WTC11 (cell line): Measurements from ENCODE around the gene UGT1A9. TPM values are rescaled to one million over a fixed set of nuclear protein-coding genes. Genes with fewer than 3 reads are reported as not detected.

ENCODE experiments used
- ATAC-seq: fragments of 200-7000 bp; cut with Tn5 transposase; 2 replicates; pipeline ENCODE4 v1.10.0; 2021; ENCODE audit warnings: mild to moderate bottlenecking, moderate library complexity
- CTCF ChIA-PET: fragments of 300-600 bp; sonication (Branson Sonifier 250); formaldehyde crosslinking; loops from one replicate; lab custom pipeline; 2021; ENCODE audit warnings: antibody characterized with exemption; lab: Charles Lee
- POLR2A ChIA-PET: fragments of 350-600 bp; sonication (Branson Sonifier 250); formaldehyde crosslinking; loops from one replicate; lab custom pipeline; 2021; ENCODE audit warnings: antibody characterized with exemption; lab: Charles Lee
- DNase-seq: peaks from one replicate; pipeline ENCODE4 v3.0.0; 2021; ENCODE audit warnings: low spot score
- H3K27ac Mint-ChIP-seq: 2 replicates; pipeline ENCODE4 v1.8.0; 2021; ENCODE audit warnings: mixed read lengths
- H3K27me3 Mint-ChIP-seq: 2 replicates; pipeline ENCODE4 v1.8.0; 2021; ENCODE audit warnings: low read depth, mild to moderate bottlenecking, moderate library complexity, mixed read lengths
- H3K36me3 Mint-ChIP-seq: 2 replicates; pipeline ENCODE4 v1.8.0; 2021; ENCODE audit warnings: mixed read lengths
- H3K4me1 Mint-ChIP-seq: 2 replicates; pipeline ENCODE4 v1.8.0; 2022; ENCODE audit warnings: mixed read lengths
- H3K4me3 Mint-ChIP-seq: 2 replicates; pipeline ENCODE4 v1.8.0; 2021; ENCODE audit warnings: mild to moderate bottlenecking, moderate library complexity, mixed read lengths
- H3K9me3 Mint-ChIP-seq: 2 replicates; pipeline ENCODE4 v1.8.0; 2021; ENCODE audit warnings: mixed read lengths
- E2F1 ChIP-seq: sonication (generic); formaldehyde crosslinking; IDR thresholded peaks from 2 replicates; pipeline ENCODE4 v1.8.0; 2022; ENCODE audit warnings: mild to moderate bottlenecking, missing genetic modification reagents
- ERG ChIP-seq: fragments of 250-450 bp; sonication (Bioruptor Pico); IDR thresholded peaks from 2 replicates; pipeline ENCODE4 v1.8.0; 2021; ENCODE audit warnings: mild to moderate bottlenecking
- FOXP1 ChIP-seq: sonication (generic); formaldehyde crosslinking; IDR thresholded peaks from 2 replicates; pipeline ENCODE4 v1.8.0; 2022; ENCODE audit warnings: missing genetic modification reagents, mild to moderate bottlenecking, moderate library complexity, borderline replicate concordance
- GTF2I ChIP-seq: fragments of 250-450 bp; sonication (Bioruptor Pico); conservative IDR thresholded peaks from 2 replicates; pipeline ENCODE4 v1.4.0; 2021; ENCODE audit warnings: mild to moderate bottlenecking
- HMGA2 ChIP-seq: fragments of 250-450 bp; sonication (Bioruptor Pico); IDR thresholded peaks from 2 replicates; pipeline ENCODE4 v1.4.0; 2021; ENCODE audit warnings: mild to moderate bottlenecking, moderate library complexity
- MLX ChIP-seq: sonication (generic); formaldehyde crosslinking; IDR thresholded peaks from 2 replicates; pipeline ENCODE4 v1.8.1; 2023; ENCODE audit warnings: mild to moderate bottlenecking, missing genetic modification reagents, moderate library complexity
- PREB ChIP-seq: sonication (generic); formaldehyde crosslinking; IDR thresholded peaks from 2 replicates; pipeline ENCODE4 v1.8.1; 2022; ENCODE audit warnings: mild to moderate bottlenecking, missing genetic modification reagents, moderate library complexity, borderline replicate concordance
- TEAD1 ChIP-seq: sonication (generic); formaldehyde crosslinking; IDR thresholded peaks from 2 replicates; pipeline ENCODE4 v1.8.0; 2022; ENCODE audit warnings: mild to moderate bottlenecking, missing genetic modification reagents
- TP53 ChIP-seq: sonication (generic); formaldehyde crosslinking; IDR thresholded peaks from 2 replicates; pipeline ENCODE4 v1.8.1; 2023; ENCODE audit warnings: mild to moderate bottlenecking, missing genetic modification reagents
- ZBTB43 ChIP-seq: sonication (generic); formaldehyde crosslinking; IDR thresholded peaks from 2 replicates; pipeline ENCODE4 v1.8.1; 2023; ENCODE audit warnings: mild to moderate bottlenecking, missing genetic modification reagents
- ZNF219 ChIP-seq: sonication (generic); formaldehyde crosslinking; IDR thresholded peaks from 2 replicates; pipeline ENCODE4 v1.8.0; 2023; ENCODE audit warnings: missing genetic modification reagents, mild to moderate bottlenecking, borderline replicate concordance
- ZNF232 ChIP-seq: sonication (generic); formaldehyde crosslinking; IDR thresholded peaks from 2 replicates; pipeline ENCODE4 v1.8.0; 2022; ENCODE audit warnings: mild to moderate bottlenecking, missing genetic modification reagents
- ZNF425 ChIP-seq: fragments of 250-450 bp; sonication (Bioruptor Pico); conservative IDR thresholded peaks from 2 replicates; pipeline ENCODE4 v1.9.0; 2021; ENCODE audit warnings: mild to moderate bottlenecking
- ZNF532 ChIP-seq: fragments of 250-450 bp; sonication (Bioruptor Pico); IDR thresholded peaks from 2 replicates; pipeline ENCODE4 v1.9.0; 2021; ENCODE audit warnings: mild to moderate bottlenecking, borderline replicate concordance
- total RNA-seq: library from RNA; stranded (reverse); gene quantifications from 3 replicates; pipeline ENCODE4 v1.2.3, GENCODE V29; 2021

The UGT1A9 gene
- total RNA-seq, 1 experiment from 2014 or later, result not detected

GRCh38 chr2:233795735-233796171 is 124.1 kb downstream of the UGT1A9 start (continued):
- TF ChIP-seq FOXP1 (CRISPR knock-in tag) (no peak), ZNF232 (CRISPR knock-in tag) (no peak)

- DNase-seq, result no peak
- ChIA-PET CTCF (interaction anchor here (1.2 kb wide), 1 partner anchor 353 kb away, joined by 4 read pairs; no protein-coding TSS in a partner anchor), POLR2A (no interaction called here)
Observed at GRCh38 chr2:233796254-233796653, 124.6 kb downstream of the UGT1A9 start.

GRCh38 chr2:233798335-233799086 is 126.8 kb downstream of the UGT1A9 start:
- no peaks in the 10 kb centered on the region for H3K4me1 Mint-ChIP-seq
- ChIA-PET POLR2A (no interaction called here), CTCF (no interaction called here)
- H3K4me3 Mint-ChIP-seq, result no peak overlapping the region
- DNase-seq, result no peak
- ATAC-seq, result no peak
- no peak overlapping the region for H3K27ac Mint-ChIP-seq
- H3K36me3 Mint-ChIP-seq, result no peaks in the 10 kb centered on the region
- no peaks in the 10 kb centered on the region; the same call in 1 of the 2 replicates for H3K27me3 Mint-ChIP-seq
- peaks cover 6% of the 10 kb centered on the region for H3K9me3 Mint-ChIP-seq
- TF ChIP-seq ERG (CRISPR knock-in tag) (no peak), HMGA2 (CRISPR knock-in tag) (no peak), ZNF532 (no peak), ZNF425 (CRISPR knock-in tag) (no peak), MLX (no peak), GTF2I (no peak), PREB (no peak), E2F1 (CRISPR knock-in tag) (no peak), TEAD1 (CRISPR knock-in tag) (no peak), ZNF219 (CRISPR knock-in tag) (no peak), ZBTB43 (no peak), TP53 (CRISPR knock-in tag) (no peak)

More at GRCh38 chr2:233796254-233796653, 124.6 kb downstream of the UGT1A9 start:
- Mint-ChIP-seq H3K27me3 (no peaks in the 10 kb centered on the region; the same call in 1 of the 2 replicates), H3K36me3 (no peaks in the 10 kb centered on the region), H3K4me1 (no peaks in the 10 kb centered on the region), H3K9me3 (peaks cover 6% of the 10 kb centered on the region), H3K27ac (no peak overlapping the region), H3K4me3 (no peak overlapping the region)
- no peak for TF ChIP-seq GTF2I
- ATAC-seq, result no peak
